ENCODE measurements around the gene DNAJB9. TPM values are rescaled to one million over a fixed set of nuclear protein-coding genes. Genes with fewer than 3 reads are reported as not detected.

The DNAJB9 gene
- total and polyA plus RNA-seq, 2 of the 8 experiments (the other 6 are each of a cell fraction or from before 2014, with no cell fraction given) = 1.8 to 9.7 TPM

DNA sequence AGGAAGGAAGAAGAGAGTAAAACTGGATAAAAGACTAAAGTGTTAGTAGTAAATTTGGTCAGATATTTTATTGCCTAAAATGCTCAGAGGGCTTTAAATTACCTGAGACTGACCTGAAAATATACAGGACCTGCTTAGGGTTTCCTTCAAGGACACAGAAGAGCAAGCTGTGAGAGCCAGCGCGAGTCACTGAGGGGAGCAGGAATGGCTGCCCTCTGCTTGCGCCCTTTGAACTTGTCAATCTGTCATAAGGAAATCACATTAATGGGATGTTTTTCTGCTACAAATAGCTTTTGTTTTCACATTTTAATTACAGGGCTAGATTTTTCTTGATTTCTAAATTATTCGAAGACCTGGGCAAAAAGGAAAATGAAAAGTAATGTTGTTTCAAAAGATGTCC is 26.9 kb downstream of the DNAJB9 start:
- FAIRE-seq = no peak
- Histone ChIP-seq H3K36me3 (ENCODE audit: control insufficient read depth in 2 of 4, insufficient read depth in 4 of 4, low read length in 3 of 4) (no peaks in the 10 kb centered on the region), H4K20me1 (replicated peaks in 1 of 2; ENCODE audit: control insufficient read depth in 1 of 2, insufficient read depth in 2 of 2, low read length in 2 of 2) (no peaks in the 10 kb centered on the region), H3K9me3 (ENCODE audit: insufficient read depth in 2 of 2, low read depth in 1 of 2, low read length in 1 of 2) (no peaks in the 10 kb centered on the region), H3K56ac (replicated peaks; ENCODE audit: insufficient read length, low read depth, low read length) (no peak overlapping the region), H3K79me1 (ENCODE audit: low read depth, low read length) (no peaks in the 10 kb centered on the region), H4K5ac (ENCODE audit: insufficient read length, low read depth, low read length) (no peak overlapping the region), H3K4me3 (ENCODE audit: extremely low read depth in 1 of 4, insufficient read depth in 2 of 4, low read depth in 3 of 4, low read length in 4 of 4) (no peak overlapping the region), H4K8ac (ENCODE audit: extremely low read depth, insufficient read depth, low read length) (no peak overlapping the region), H2BK20ac (ENCODE audit: low read length) (no peak overlapping the region), H2BK12ac (ENCODE audit: low read depth, low read length) (no peak overlapping the region), H3K14ac (ENCODE audit: insufficient read length) (no peak overlapping the region), H2BK15ac (ENCODE audit: low read length) (no peak overlapping the region), H3K4ac (replicated peaks; ENCODE audit: insufficient read length, low read depth, low read length) (no peak overlapping the region), H3K79me2 (ENCODE audit: control insufficient read depth in 1 of 2, insufficient read depth in 2 of 2, low read length in 2 of 2) (no peaks in the 10 kb centered on the region), H2BK5ac (ENCODE audit: low read depth, low read length) (no peak overlapping the region), H2AFZ (ENCODE audit: low read length) (no peak overlapping the region), H3K4me1 (replicated peaks in 1 of 4; ENCODE audit: control insufficient read depth in 3 of 4, insufficient read depth in 4 of 4, low read length in 3 of 4) (peaks cover 0 to 8% (median 3%) of the 10 kb centered on the region in 4 experiments; a peak in 4 of 7 replicates), H2AK5ac (ENCODE audit: low read depth, low read length) (no peak overlapping the region), H2BK120ac (replicated peaks; ENCODE audit: low read depth, low read length) (no peak overlapping the region), H3K27me3 (replicated peaks in 1 of 4; ENCODE audit: control insufficient read depth in 3 of 4, extremely low read depth in 1 of 4, insufficient read depth in 3 of 4, low read length in 3 of 4) (no peaks in the 10 kb centered on the region), H4K91ac (replicated peaks; ENCODE audit: insufficient read length, low read length) (no peak overlapping the region), H3K23me2 (ENCODE audit: low read depth, low read length) (no peaks in the 10 kb centered on the region), H3K23ac (ENCODE audit: insufficient read length) (no peak overlapping the region), H3K18ac (ENCODE audit: extremely low read depth, low read length) (no peak overlapping the region), H3K27ac (ENCODE audit: low read depth, low read length) (no peak overlapping the region), H3K9ac (replicated peaks in 1 of 4; ENCODE audit: extremely low read depth in 1 of 4, low read depth in 3 of 4, low read length in 3 of 4) (no peak overlapping the region), H3K4me2 (ENCODE audit: insufficient read depth in 1 of 2, low read depth in 2 of 2, low read length in 2 of 2) (no peak overlapping the region)
- CTCF ChIA-PET (ENCODE audit: partially characterized antibody) = interaction anchor here (1.1 kb wide), 1 partner anchor 14 kb away, joined by 4 read pairs; no protein-coding TSS in a partner anchor
- 93% methylated on average over 4 of the region's 4 CpGs; no CpG with 5 or more reads in 1 of the 2 experiments for WGBS, 2 experiments (ENCODE audit: extremely low coverage in 1 of 2, insufficient coverage in 1 of 2, insufficient read length in 1 of 2, insufficient replicate concordance in 2 of 2, low coverage in 1 of 2, low lambda C conversion rate in 2 of 2, missing lambda C conversion rate in 1 of 2)
- POLR2A ChIA-PET (ENCODE audit: partially characterized antibody) = interaction anchor here (1.3 kb wide), 1 partner anchor 27 kb away, joined by 3 read pairs; the partner anchor contains the start of genes DNAJB9 and THAP5
- DNase-seq (ENCODE audit: low read depth in 1 of 2, low spot score in 2 of 2) = no peak
- TF ChIP-seq HDAC2 (IDR thresholded peaks at IDR 0.05; ENCODE audit: borderline replicate concordance in 1 of 2, low read depth in 2 of 2, low read length in 2 of 2) (no peak), SIN3A (conservative IDR thresholded peaks at IDR 0.05 in 1 of 2, IDR thresholded peaks at IDR 0.05 in 1 of 2; ENCODE audit: low read depth in 1 of 2, low read length in 2 of 2) (no peak), RXRA (IDR thresholded peaks at IDR 0.05; ENCODE audit: insufficient read depth, low read depth, low read length) (no peak), TAF7 (optimal IDR thresholded peaks at IDR 0.05; ENCODE audit: borderline replicate concordance, low read depth, low read length) (no peak), KDM4A (IDR thresholded peaks at IDR 0.05; ENCODE audit: low read depth, low read length, severe bottlenecking) (no peak), KDM5A (IDR thresholded peaks at IDR 0.05; ENCODE audit: low read length) (no peak), POU5F1 (IDR thresholded peaks at IDR 0.05; ENCODE audit: low read depth, low read length) (no peak), SUZ12 (IDR thresholded peaks at IDR 0.05; ENCODE audit: low read length) (no peak), BACH1 (IDR thresholded peaks at IDR 0.05; ENCODE audit: low read length) (no peak), TCF12 (IDR thresholded peaks at IDR 0.05; ENCODE audit: low read depth, low read length) (no peak), RAD21 (IDR thresholded peaks at IDR 0.05 in 1 of 2, conservative IDR thresholded peaks at IDR 0.05 in 1 of 2; ENCODE audit: low read depth in 2 of 2, low read length in 2 of 2) (no peak), BCL11A (IDR thresholded peaks at IDR 0.05; ENCODE audit: low read depth in 2 of 2, low read length in 2 of 2) (no peak)
- TF ChIP-seq, protein P1, sequence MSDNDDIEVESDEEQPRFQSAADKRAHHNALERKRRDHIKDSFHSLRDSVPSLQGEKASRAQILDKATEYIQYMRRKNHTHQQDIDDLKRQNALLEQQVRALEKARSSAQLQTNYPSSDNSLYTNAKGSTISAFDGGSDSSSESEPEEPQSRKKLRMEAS (IDR thresholded peaks at IDR 0.05) = no peak
